Measurements from ENCODE around the gene FBRSL1.

GRCh38 chr12:132508860-132509732 lies 19.1 kb downstream of the FBRSL1 start:
- TF ChIP-seq POLR2AphosphoS5 (IDR thresholded peaks at IDR 0.05; ENCODE audit: low read depth), result no peak
- no peak for TF ChIP-seq CTCF (IDR thresholded peaks at IDR 0.05; ENCODE audit: insufficient read depth, low read length)
- TF ChIP-seq GABPA (IDR thresholded peaks at IDR 0.05; ENCODE audit: low read depth), result no peak
- no peak for TF ChIP-seq REST (IDR thresholded peaks at IDR 0.05; ENCODE audit: insufficient replicate concordance, low read depth)

All from HL-60 (cell line).